GM12873 (cell line): ENCODE data around the gene GARNL3.

Experiments used
- CTCF ChIP-seq: IDR thresholded peaks from 2 replicates; pipeline ENCODE4 v1.5.1; 2012; ENCODE audit warnings: low read depth, mild to moderate bottlenecking, moderate library complexity, low read length, control low read depth; ENCODE audit not compliant: insufficient read depth; ENCODE audit errors: missing control alignments

Gene GARNL3

DNA sequence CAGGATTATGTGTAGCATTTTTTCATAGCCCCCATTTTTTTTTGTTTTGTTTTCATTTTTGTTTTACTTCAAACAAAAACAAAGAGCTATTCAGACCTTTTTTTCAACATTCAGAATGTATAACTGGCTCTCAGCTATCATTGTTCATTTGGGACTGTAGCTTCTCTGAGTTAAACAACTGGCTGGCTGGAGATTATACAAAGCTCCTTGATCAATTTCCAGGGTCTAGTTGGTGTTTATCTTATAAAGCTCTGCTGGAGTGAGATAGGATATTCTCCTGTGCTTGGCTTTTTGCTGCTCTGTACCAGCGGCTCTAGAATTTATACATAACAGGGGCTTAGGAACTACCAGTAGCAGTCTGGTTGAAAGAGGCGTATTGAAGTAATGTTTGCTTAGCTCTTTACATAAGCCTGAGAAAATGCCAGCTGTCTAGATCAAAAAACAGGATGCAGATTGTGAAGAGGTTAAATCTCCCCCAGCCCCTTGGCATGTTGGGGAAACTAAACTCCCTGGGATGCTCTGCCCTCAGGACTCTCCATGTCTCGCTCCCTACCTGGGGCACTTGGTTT is 15.2 kb downstream of the GARNL3 start:
- no peak for TF ChIP-seq CTCF

- no peak for TF ChIP-seq CTCF
Measured at GRCh38 chr9:127280880-127281660, 16.5 kb downstream of the GARNL3 start.

GRCh38 chr9:127281891-127282290 is 17.3 kb downstream of the GARNL3 start:
- TF ChIP-seq CTCF: no peak

DNA sequence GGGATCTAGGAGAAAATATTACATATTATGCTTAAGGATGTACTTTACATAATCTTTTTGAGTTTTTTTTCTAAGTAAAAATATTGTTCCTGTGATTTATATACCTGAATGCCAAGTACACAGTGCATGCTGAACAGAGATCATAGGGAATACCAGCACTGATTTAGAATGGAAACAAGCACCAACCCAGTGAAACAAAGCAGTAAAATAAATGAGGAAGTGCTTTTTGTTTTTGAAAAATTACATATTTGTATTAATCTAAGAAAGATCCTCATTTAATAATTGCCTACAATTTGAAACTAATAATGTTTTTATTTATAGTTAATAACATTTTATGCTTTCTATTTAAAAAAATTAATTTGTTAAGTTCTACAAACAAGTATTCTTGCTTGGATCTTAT is 18.0 kb downstream of the GARNL3 start:
- TF ChIP-seq CTCF: no peak

- TF ChIP-seq CTCF: no peak
Measured at GRCh38 chr9:127283135-127283534, 18.6 kb downstream of the GARNL3 start.

DNA sequence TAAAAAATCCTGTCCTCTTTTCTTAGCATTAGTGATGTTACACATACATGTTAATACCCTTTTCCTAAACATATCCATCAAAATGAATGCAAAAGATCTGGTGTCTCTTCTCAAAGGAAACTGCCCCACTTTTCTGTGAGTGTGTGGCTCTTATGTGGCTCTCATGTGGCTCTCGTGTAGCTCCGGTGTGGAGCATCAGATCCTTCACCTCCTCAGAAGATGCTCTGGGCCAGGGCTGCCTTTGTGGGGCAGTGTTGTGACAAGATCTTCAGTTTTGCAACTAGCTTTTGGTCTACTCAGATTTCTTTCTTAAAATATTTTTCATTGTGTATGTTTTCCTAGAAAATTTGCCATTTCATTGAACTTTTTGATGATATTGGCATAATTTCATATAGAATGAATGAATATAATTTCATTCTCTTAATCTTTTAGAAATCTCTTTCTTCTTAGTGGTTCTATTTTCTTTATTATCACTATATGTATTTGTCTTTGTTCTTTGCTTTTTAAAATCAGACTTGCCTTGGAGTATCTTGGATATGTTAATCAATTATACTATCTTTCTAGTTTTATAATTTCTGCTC is 19.4 kb downstream of the GARNL3 start:
- peak; percentile 31 for TF ChIP-seq CTCF

GRCh38 chr9:127285965-127286364 is 21.4 kb downstream of the GARNL3 start:
- TF ChIP-seq CTCF: no peak
